ENCODE measurements around the gene CLDN4.
"Not testable (repeated sequence)": the region's sequence is repeated elsewhere in the genome, so short reads cannot be mapped to it uniquely, and the experiment has no call there.

Gene CLDN4

DNA sequence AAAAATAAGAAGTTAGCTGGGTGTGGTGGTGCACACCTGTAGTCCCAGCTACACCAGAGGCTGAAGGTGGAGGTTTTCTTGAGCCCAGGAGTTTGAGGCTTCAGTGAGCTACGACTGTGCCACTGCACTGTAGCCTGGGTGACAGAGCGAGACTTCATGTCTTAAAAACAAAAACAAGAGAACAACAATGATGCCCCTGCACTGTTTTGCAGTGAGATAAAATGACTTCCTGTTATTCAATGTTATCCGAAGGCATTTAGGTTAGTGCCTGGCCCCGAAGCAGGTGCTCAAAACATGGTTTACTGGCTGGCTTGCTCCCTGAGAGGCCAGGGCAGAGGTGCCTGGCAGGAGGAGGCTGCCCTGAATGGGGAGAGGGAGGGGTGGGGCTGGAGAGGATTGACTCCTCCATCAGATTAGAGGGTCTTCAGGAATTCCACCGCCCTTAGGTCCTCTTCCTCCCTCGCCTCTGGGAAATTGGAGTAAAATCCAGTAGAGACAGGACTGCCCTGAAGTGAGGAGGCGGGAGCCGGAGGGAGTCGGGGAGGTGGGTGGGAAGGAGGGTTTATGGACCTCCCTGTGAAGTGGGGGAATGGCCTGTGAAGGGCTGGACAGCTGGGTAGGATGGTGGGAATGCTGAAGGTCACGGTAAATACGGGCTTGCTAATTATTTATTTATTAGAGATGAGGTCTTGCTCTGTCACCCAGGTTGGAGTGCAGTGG lies 6.8 kb upstream of the CLDN4 start:
- no peak for DNase-seq

GRCh38 chr7:73824986-73825385 lies 5.8 kb upstream of the CLDN4 start:
- no peak for DNase-seq

- DNase-seq, result no peak
Observed at GRCh38 chr7:73827567-73828106, 3.2 kb upstream of the CLDN4 start.

- no peak for DNase-seq
Observed at GRCh38 chr7:73828107-73828803, 2.5 kb upstream of the CLDN4 start.

DNA sequence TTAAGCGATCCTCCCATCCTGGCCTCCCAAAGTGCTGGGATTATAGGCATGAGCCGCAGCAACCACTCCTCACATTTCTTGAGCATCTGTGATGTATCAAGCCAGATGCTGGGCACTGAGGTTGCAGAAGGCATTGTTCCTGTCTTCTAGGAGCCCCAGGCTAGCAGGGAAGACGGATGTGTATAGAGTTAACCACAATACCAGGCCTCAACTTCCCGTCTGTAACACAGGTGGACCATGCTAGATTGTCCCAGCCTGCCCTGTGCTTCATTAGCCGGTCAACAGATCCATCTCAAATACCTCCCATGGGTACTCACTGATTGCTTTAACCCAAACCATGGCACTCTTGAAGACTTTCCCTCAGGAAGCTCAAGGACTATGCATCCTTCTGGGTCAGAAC lies 1.8 kb upstream of the CLDN4 start:
- no peak for DNase-seq

- no peak for DNase-seq
Observed at GRCh38 chr7:73829505-73829904, 1.3 kb upstream of the CLDN4 start.

DNA sequence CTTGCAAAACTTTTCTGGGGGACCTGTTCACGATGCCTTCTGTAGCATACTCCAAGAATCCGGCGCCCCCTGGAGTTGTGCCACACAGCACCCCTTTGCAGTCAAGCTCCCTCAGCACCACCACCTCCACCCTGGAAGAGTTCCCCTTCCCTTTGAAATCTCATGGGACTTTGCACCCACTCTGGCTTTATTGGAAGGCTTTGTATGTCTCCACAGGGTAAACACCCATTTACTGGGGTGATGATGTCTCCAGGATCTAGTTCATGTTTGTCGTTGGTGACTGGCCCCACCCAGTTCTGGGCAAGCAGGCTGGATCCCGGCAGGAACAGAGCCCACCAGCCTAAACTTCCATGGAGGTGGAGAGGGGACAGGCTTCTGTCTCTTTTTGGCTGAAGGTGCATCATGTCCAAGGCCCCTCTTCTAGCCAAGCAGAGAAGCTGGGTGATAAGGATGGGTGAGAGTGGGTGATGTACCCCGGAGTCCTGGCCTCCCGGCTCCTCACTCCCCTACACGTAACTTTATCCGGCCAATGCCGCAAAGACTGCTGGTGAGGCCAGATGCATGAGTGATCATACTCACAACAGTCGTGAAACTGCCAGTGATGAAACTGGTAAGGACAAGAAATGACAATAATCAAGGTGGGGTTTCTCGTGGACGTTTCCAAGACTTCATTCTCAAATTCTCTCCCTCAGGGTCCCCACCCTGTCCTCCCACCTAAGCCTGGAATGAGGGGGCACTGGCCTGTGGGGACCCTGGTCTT lies 695 bp upstream of the CLDN4 start:
- no peak for DNase-seq

DNA sequence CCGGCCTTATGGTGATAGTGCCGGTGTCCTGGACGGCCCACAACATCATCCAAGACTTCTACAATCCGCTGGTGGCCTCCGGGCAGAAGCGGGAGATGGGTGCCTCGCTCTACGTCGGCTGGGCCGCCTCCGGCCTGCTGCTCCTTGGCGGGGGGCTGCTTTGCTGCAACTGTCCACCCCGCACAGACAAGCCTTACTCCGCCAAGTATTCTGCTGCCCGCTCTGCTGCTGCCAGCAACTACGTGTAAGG lies 713 bp downstream of the CLDN4 start:
- DNase-seq, result no peak

DNA sequence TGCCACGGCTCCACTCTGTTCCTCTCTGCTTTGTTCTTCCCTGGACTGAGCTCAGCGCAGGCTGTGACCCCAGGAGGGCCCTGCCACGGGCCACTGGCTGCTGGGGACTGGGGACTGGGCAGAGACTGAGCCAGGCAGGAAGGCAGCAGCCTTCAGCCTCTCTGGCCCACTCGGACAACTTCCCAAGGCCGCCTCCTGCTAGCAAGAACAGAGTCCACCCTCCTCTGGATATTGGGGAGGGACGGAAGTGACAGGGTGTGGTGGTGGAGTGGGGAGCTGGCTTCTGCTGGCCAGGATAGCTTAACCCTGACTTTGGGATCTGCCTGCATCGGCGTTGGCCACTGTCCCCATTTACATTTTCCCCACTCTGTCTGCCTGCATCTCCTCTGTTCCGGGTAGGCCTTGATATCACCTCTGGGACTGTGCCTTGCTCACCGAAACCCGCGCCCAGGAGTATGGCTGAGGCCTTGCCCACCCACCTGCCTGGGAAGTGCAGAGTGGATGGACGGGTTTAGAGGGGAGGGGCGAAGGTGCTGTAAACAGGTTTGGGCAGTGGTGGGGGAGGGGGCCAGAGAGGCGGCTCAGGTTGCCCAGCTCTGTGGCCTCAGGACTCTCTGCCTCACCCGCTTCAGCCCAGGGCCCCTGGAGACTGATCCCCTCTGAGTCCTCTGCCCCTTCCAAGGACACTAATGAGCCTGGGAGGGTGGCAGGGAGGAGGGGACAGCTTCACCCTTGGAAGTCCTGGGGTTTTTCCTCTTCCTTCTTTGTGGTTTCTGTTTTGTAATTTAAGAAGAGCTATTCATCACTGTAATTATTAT lies 1.2 kb downstream of the CLDN4 start:
- no peak for DNase-seq

GRCh38 chr7:73832806-73833205 lies 2.0 kb downstream of the CLDN4 start:
- no peak for DNase-seq

- no peak for DNase-seq
Observed at GRCh38 chr7:73833251-73833919, 2.6 kb downstream of the CLDN4 start.

DNA sequence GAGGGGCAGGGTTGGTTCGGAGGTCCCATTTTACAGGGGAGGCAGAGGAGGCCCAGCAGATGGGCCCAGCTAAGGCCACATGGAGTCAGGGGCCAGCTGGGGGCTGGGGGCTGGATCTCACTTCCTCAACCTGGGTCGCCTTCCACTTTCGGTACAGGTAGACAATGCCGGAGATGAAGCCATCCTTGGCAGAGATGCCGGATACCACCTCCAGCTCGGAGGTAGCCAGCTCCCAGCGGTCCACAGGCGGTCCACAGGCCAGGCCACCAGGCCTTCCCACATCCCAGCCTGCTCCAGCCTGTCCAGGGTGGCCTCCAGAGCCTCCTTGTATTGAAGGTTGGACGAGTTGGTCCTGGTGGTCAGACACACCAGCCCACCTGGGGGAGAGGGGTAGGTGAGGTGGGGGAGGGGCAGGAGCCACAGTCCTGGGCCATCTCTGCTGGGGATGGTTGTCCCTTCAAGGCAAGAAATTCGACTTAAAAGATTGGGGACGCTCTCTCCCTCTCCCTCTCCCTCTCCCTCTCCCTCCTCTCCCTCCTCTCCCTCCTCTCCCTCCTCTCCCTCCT lies 3.9 kb downstream of the CLDN4 start:
- DNase-seq, result no peak

DNA sequence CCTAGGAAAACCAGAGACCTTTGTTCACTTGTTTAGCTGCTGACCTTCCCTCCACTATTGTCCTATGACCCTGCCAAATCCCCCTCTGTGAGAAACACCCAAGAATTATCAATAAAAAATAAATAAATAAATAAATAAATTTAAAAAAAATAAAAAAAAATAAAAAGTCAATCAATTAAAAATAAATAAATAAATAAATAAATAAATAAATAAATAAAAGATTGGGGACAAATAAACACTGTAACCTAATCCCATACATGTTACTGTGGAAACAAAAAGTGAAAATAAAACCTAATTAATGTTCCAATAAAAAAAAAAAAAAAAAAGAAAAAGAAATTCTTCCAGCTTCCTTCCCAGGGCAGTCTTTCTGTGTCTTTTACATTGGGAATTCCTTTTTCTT lies 6.4 kb downstream of the CLDN4 start:
- not testable (repeated sequence) for DNase-seq

DNA sequence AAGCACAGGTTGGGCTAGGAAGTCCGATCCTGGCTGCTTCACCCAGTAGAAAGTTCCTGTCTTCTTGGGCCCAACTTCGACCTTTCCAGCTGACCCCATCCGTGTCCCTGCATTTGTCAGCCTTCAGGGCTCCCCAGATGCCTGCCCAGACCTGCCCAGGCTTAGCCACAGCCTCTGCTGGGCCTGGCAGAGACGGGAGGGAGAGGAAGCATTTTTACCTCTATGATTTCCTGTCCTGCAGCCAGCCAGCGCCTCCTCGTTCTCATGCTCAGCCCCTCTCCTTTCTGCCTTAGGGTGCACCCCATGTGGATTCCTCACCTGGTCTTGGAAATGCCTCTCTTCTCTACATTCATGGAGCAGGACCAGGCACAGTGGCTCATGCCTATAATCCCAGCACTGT lies 7.8 kb downstream of the CLDN4 start:
- no peak for DNase-seq

- no peak for DNase-seq
Observed at GRCh38 chr7:73839290-73839689, 8.5 kb downstream of the CLDN4 start.

- no peak for DNase-seq
Observed at GRCh38 chr7:73839743-73840714, 9.2 kb downstream of the CLDN4 start.

DNA sequence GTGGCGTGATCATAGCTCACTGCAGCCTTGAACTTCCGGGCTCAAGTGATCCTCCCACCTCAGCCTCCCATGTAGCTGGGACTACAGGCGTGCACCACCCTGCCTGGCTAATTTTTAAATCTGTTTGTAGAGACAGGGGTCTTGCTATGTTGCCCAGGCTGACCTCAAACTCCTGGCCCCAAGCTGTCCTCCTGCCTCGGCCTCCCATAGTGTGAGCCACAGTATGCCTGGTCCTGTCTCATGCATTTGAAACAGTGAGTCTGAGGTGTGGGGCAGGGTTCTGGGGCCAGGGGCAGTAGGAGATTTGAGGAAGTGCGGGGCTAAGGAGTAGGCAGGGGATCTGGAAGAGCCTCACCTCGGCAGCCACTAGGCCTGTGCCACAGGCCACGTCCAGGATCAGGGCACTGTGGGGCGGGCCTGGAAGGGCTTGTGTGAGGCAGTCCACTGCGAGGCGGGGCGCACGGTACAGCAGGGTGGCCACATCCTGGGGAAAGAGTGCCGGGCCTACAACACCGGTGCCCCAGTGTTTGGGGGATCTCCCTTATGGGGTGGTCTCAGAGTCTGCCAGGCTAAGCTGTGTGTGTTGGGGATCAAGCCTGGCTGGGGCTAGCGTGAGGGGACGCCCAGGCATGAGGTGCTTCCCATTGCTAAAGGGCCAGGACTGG lies 10.1 kb downstream of the CLDN4 start:
- no peak for DNase-seq

- DNase-seq, result no peak
Observed at GRCh38 chr7:73841689-73842066, 10.9 kb downstream of the CLDN4 start.

DNA sequence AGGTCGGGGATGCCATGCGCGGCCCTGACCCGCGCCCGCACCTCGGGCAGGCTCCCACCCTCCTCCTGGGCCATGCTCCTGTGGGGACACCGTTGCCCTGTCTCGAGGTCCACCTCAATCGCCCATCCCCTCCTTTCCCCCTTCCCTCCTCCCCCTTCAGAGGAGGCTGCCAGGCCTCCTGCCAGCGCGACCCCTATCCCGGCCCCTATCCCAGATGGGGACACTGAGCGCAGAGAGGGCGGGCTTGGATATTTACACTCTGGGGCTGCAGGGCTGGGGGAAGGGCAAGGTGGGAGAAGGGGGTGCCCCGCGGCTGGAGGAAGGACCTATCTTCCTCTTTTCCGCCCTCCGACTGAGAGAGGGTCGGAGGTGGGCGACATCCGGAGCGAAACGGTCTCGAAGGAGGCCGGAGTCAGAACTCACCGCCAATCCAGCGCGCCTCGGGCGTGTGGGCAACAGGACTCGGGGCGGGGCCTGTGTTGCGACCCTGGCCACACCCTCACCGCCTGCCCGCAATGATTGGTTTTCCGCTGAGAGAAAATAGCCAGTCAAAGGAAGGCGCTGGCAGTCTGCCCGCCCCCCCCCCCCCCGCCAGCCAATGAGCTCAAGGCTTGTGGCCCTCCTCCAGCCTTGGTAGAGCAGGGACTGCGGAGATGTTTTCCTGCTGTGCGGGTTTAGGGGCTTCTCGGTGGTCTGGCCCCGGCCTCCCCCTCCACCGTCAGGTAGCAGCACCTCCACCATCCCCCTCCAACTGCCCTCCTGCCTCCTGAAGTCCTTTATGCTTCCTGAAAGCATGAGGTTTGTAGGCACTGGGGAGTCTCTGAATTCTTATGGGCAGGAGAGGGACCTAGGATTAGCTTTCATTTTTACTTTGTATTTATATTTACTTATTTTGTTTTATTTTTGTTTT lies 11.5 kb downstream of the CLDN4 start, which contains the start of gene METTL27:
Gene METTL27 (minus strand): TSS at position 450 of the 910 bp plus-strand sequence. CDS start 376 bp downstream, at position 74.
- DNase-seq, result peak; percentile 96

Measured in activated effector memory CD4-positive, alpha-beta T cell treated with anti-CD3 and anti-CD28 coated beads, Interleukin-2, amount 50 U/mL, for 16 hours (primary cell).